Adipocyte (in vitro differentiated cells): ENCODE measurements around the gene PRRT1B.

Source experiments
- DNase-seq: peaks from one replicate; pipeline ENCODE4 v3.0.0-alpha.2; 2015; ENCODE audit warnings: low read depth
- H3K27me3 ChIP-seq: replicated peaks from 2 replicates; pipeline ENCODE4 v1.7.0; 2013; ENCODE audit warnings: mild to moderate bottlenecking, low read length, moderate library complexity; ENCODE audit not compliant: control insufficient read depth, insufficient read depth
- H3K36me3 ChIP-seq: 2 replicates; pipeline ENCODE4 v1.7.0; 2013; ENCODE audit warnings: low read length, mild to moderate bottlenecking, moderate library complexity; ENCODE audit not compliant: control insufficient read depth, insufficient read depth, severe bottlenecking
- H3K4me1 ChIP-seq: 2 replicates; pipeline ENCODE4 v1.7.0; 2013; ENCODE audit warnings: mild to moderate bottlenecking, low read length, moderate library complexity; ENCODE audit not compliant: control insufficient read depth, insufficient read depth
- H3K4me3 ChIP-seq: 2 replicates; pipeline ENCODE4 v1.7.0; 2013; ENCODE audit warnings: mild to moderate bottlenecking, low read length, moderate library complexity
- H3K9ac ChIP-seq: 2 replicates; pipeline ENCODE4 v1.7.0; 2013; ENCODE audit warnings: mild to moderate bottlenecking, low read length, moderate library complexity
- H3K9me3 ChIP-seq: 2 replicates; pipeline ENCODE4 v1.7.0; 2013; ENCODE audit warnings: mild to moderate bottlenecking, low read length, moderate library complexity; ENCODE audit not compliant: control insufficient read depth

Gene PRRT1B

DNA sequence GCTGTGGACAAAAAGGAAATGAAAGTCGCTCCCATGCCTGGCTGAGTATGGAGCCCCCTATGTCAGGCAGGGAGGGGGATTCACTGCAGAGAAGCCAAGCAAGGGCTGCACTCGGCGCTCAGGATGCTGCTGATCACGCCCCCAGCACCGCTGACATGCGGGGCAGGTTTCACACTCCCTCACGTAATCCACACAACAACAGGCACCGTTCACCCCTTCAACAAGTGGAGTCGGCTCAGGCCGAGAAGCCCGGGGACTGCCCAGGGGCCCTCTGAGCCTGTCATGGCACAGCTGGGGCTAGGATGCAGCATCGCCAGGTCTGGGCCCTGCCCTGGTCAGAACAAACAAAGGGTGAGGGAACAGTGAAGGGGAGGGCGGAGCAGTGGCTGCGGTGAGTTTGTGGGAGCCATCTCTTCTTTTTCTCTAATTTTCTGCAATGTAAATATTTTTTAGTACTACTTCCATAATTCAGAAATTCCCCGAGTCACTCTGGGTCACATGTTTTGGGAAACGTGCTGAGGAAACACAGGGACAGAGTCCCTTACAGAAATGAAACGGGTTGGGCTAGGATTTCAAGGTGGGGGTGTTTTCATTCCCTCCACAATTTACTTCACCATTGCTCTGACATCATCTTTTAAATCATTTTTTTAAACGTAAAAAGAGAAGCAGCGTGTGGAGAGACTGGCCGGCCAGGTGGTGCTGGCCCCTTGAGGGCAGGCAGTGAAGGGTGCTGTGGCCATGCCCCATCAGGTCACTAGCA is 49.8 kb downstream of the PRRT1B start:
- H3K27me3 ChIP-seq: no peaks in the 10 kb centered on the region
- no peaks in the 10 kb centered on the region for H3K4me1 ChIP-seq
- H3K9ac ChIP-seq: no peak overlapping the region
- peaks cover 62% of the 10 kb centered on the region for H3K36me3 ChIP-seq
- DNase-seq: no peak
- no peak overlapping the region for H3K4me3 ChIP-seq
- no peaks in the 10 kb centered on the region for H3K9me3 ChIP-seq

GRCh38 chr9:131595696-131596429 is 50.5 kb downstream of the PRRT1B start:
- DNase-seq: no peak
- no peaks in the 10 kb centered on the region for H3K9me3 ChIP-seq
- H3K4me1 ChIP-seq: no peaks in the 10 kb centered on the region
- no peak overlapping the region for H3K9ac ChIP-seq
- no peak overlapping the region for H3K4me3 ChIP-seq
- H3K27me3 ChIP-seq: no peaks in the 10 kb centered on the region
- peaks cover 61% of the 10 kb centered on the region for H3K36me3 ChIP-seq

DNA sequence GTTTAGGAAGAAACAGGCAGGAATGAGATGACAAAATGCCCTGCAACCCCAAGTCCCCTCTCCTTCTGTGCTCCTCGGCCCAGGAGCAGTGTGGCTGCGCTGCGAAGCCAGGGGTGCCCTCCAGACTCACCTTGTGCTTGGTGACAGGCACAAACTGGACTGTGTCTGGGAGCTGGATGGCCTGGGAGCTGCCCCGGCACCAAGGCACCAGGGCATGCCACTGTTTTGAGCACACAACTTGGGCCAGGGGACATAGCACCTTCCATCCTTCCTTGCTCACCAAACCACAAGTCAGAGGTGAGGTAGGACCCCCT is 51.1 kb downstream of the PRRT1B start:
- no peaks in the 10 kb centered on the region for H3K9me3 ChIP-seq
- no peaks in the 10 kb centered on the region for H3K27me3 ChIP-seq
- H3K36me3 ChIP-seq: peaks cover 61% of the 10 kb centered on the region
- H3K9ac ChIP-seq: no peak overlapping the region
- no peak for DNase-seq
- H3K4me3 ChIP-seq: no peak overlapping the region
- no peaks in the 10 kb centered on the region for H3K4me1 ChIP-seq

GRCh38 chr9:131597246-131597645 is 51.9 kb downstream of the PRRT1B start:
- Histone ChIP-seq H3K9me3 (no peaks in the 10 kb centered on the region), H3K9ac (no peak overlapping the region), H3K4me1 (no peaks in the 10 kb centered on the region), H3K27me3 (no peaks in the 10 kb centered on the region), H3K4me3 (no peak overlapping the region), H3K36me3 (peaks cover 60% of the 10 kb centered on the region)
- DNase-seq: no peak

DNA sequence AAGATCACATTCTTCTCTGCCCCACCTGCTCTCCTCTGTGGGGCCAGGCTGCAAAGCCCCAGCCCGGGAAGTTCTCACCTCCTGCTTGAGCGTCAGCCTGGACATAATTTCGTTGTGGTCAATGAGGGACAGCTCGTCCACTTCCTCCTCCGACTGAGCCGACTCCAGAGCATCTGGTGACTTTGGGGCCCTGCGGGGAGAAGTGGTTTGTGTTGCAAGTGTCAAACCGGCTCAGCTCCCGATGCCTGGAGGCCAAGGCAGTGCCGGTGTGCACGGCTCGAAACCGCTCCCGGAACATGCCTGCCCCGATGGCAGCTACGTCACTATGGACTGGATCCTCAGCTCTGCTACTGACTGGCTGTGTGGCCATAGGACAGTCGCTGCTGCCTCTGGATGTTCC is 52.8 kb downstream of the PRRT1B start:
- Histone ChIP-seq H3K36me3 (peaks cover 60% of the 10 kb centered on the region), H3K9me3 (no peaks in the 10 kb centered on the region), H3K9ac (no peak overlapping the region), H3K27me3 (no peaks in the 10 kb centered on the region), H3K4me3 (no peak overlapping the region), H3K4me1 (no peaks in the 10 kb centered on the region)
- DNase-seq: no peak

GRCh38 chr9:131601683-131602181 is 56.4 kb downstream of the PRRT1B start:
- peaks cover 67% of the 10 kb centered on the region for H3K36me3 ChIP-seq

GRCh38 chr9:131603199-131603598 is 57.9 kb downstream of the PRRT1B start:
- no peak overlapping the region for H3K4me3 ChIP-seq
- no peaks in the 10 kb centered on the region for H3K9me3 ChIP-seq
- H3K4me1 ChIP-seq: peaks cover 7% of the 10 kb centered on the region
- no peak overlapping the region for H3K9ac ChIP-seq
- H3K36me3 ChIP-seq: peaks cover 52% of the 10 kb centered on the region
- DNase-seq: no peak
- no peaks in the 10 kb centered on the region for H3K27me3 ChIP-seq

More at GRCh38 chr9:131601683-131602181, 56.4 kb downstream of the PRRT1B start:
- Histone ChIP-seq H3K4me1 (no peaks in the 10 kb centered on the region), H3K27me3 (no peaks in the 10 kb centered on the region), H3K9ac (no peak overlapping the region), H3K4me3 (no peak overlapping the region), H3K9me3 (no peaks in the 10 kb centered on the region)
- no peak for DNase-seq

DNA sequence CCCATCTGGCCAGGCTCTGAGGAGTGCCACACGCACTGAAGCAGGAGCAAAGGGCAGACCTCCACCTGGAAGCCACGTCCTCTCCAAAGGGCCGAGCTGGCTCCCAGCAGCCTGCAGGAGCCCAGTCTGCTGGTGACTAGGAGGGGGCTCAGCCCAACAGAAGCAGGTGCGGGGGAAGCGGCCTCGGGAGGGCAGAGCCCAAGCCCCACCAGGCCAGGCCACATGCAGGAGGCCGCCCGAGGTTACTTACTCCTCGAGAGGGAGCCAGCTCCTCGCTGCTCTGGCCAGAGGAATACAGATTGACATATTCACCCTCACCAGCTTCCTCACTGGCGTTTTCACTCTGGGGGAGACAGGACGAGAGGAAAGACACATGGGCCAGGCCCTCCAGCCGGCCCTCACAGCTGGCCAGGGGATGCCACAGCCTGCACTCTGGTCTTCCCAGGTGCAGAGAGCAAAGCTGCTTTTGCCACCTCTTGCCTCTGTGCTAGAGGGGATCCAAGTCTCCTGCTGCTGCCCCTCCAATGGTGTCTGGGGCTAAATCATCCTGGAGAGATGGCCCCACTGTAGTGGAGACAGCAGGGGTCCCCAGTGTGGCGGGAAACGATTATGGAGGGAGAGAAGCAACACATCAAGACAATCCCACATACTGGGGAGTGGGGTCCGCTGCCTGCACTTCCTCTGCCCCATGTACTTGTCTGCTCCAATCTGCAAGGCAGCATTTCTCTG is 58.6 kb downstream of the PRRT1B start:
- no peak overlapping the region for H3K9ac ChIP-seq
- no peaks in the 10 kb centered on the region for H3K9me3 ChIP-seq
- peaks cover 14% of the 10 kb centered on the region for H3K4me1 ChIP-seq
- peaks cover 48% of the 10 kb centered on the region for H3K36me3 ChIP-seq
- no peak for DNase-seq
- no peak overlapping the region for H3K4me3 ChIP-seq
- no peaks in the 10 kb centered on the region for H3K27me3 ChIP-seq

GRCh38 chr9:131605770-131606590 is 60.7 kb downstream of the PRRT1B start:
- peaks cover 34% of the 10 kb centered on the region for H3K4me1 ChIP-seq
- no peak for DNase-seq
- peaks cover 40% of the 10 kb centered on the region for H3K36me3 ChIP-seq
- no peaks in the 10 kb centered on the region for H3K9me3 ChIP-seq
- H3K4me3 ChIP-seq: no peak overlapping the region
- no peaks in the 10 kb centered on the region for H3K27me3 ChIP-seq
- no peak overlapping the region for H3K9ac ChIP-seq

- no peak for DNase-seq
- peaks cover 35% of the 10 kb centered on the region for H3K4me1 ChIP-seq
Observed at GRCh38 chr9:131606896-131607567, 61.7 kb downstream of the PRRT1B start.

More at GRCh38 chr9:131606896-131607567, 61.7 kb downstream of the PRRT1B start:
- no peaks in the 10 kb centered on the region for H3K9me3 ChIP-seq
- peaks cover 31% of the 10 kb centered on the region for H3K36me3 ChIP-seq
- H3K4me3 ChIP-seq: no peak overlapping the region
- no peak overlapping the region for H3K9ac ChIP-seq
- no peaks in the 10 kb centered on the region for H3K27me3 ChIP-seq
